ENCODE data around the gene GALNT2.

GRCh38 chr1:230157420-230158390, 90.7 kb downstream of the GALNT2 start:
- no peak for TF ChIP-seq CTCF (IDR thresholded peaks at IDR 0.05; ENCODE audit: insufficient read depth, low read length, poor library complexity, severe bottlenecking)
- no peak for TF ChIP-seq EZH2phosphoT487 (conservative IDR thresholded peaks at IDR 0.05; ENCODE audit: low read length)
